ENCODE data around the gene BLID. TPM values are rescaled to one million over a fixed set of nuclear protein-coding genes. Genes with fewer than 3 reads are reported as not detected.

Gene BLID
- polyA plus RNA-seq, 4 donors: not detected

DNA sequence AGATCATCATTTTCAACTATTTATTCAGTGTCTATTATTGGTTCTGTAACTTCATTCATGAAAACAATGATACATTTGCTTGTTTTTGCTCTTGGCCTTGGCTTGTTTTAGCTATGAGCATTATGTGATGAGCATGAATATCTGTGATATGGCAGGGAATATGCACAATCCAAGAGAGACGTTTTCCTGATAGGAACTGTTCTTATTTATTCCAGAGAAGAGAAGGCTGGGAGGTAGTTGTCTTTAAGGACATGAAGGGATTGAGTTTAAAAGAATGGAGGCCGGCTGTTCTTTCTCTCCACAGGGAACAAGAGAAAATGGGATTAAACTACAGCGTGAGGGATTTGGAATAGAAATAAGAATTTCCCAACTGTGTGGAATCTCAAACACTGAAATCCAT, 30.3 kb downstream of the BLID start:
- DNase-seq (ENCODE audit: low read depth in 4 of 4, low spot score in 3 of 4): no peak

DNA sequence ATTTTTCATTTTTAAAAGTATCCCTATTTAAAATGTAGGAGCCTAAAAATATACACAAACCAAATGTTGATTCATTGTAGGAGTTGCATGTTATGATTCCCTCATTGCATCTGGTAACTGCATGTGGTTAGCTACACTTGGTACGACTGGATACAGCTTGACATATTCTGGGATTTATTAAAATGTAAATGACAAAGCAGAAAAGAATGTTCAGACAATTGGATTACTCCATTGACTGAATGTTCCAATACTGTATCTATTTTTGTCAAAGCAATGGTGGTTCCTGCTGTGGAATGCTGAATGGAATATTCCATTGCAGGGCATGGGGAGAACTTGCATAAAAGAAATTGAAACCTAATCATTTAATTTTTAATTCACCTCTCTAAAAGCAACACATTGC, 30.8 kb downstream of the BLID start:
- DNase-seq (ENCODE audit: low read depth in 4 of 4, low spot score in 3 of 4): no peak

- no peak for DNase-seq (ENCODE audit: low read depth in 4 of 4, low spot score in 3 of 4)
Observed at GRCh38 chr11:122082205-122082604, 33.8 kb downstream of the BLID start.

- DNase-seq (ENCODE audit: low read depth in 4 of 4, low spot score in 3 of 4): no peak
Observed at GRCh38 chr11:122081073-122081472, 34.9 kb downstream of the BLID start.

GRCh38 chr11:122077459-122077858, 38.6 kb downstream of the BLID start:
- no peak for DNase-seq (ENCODE audit: low read depth in 4 of 4, low spot score in 3 of 4)

DNA sequence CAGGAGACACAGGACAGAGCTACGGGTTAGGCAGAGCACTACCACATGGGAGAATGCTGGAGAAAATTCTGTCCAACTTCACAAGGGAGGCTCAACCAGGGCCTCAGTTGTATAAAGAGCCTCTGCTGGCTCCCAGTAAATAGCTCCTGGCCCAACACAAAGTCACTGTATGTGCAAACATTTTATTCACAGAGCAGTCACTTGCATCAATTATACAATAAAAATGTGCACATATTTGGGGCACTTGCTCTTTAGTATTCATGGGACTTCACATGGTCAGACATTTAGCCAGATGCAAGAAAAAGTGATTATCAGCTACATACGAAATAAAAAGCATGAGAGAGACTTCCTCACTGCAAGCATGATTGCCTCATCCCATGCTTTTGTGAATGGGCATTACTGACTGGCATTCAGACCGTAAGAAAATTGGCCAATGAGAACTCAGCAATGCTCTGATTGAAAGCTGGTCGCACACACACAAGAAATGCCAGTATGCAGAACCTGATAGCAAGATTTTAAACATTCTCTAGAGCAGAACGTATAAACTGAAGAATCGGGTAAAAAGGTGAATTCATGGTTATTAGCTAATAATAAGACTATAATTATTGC, 39.4 kb downstream of the BLID start:
- DNase-seq (ENCODE audit: low read depth in 4 of 4, low spot score in 3 of 4): no peak

DNA sequence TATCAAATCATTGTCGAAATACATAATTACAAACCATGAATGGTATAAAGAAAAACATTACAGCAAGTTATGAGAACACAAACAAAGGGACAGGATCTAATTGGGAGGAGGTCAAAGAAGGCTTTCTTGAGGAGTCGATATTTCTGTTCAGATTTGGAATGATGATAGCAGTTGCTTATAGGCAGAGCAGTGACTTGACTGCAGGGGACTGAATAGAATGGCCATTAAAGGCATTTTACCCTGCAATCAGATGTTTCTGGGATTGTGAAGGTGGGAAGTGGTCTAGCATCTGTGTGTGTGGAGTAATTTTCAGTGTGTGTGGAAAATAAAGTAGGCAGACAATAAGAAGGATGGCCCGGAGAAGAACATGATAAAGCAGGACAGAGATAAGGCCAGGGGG, 41.0 kb downstream of the BLID start:
- DNase-seq (ENCODE audit: low read depth in 4 of 4, low spot score in 3 of 4): no peak

DNA sequence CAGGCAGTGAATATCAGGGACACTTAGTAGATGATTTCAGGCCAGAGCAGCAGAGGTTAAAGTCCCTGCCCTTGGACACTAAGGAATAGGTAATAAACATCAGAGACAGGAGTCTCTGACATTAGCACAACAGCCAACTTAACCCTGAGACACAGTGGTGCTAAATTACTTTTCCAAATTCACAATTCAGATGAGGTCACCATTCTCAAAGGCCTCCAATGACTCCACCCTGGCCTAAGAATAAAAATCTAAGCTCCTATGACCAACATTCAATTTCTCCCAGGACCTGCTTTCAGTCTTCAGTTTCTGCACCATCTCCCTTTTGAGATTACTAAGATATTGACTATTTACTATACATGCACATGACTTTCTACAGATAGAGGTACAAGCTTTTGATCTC, 42.0 kb downstream of the BLID start:
- DNase-seq (ENCODE audit: low read depth in 4 of 4, low spot score in 3 of 4): no peak

GRCh38 chr11:122071709-122072202, 44.3 kb downstream of the BLID start:
- DNase-seq (ENCODE audit: low read depth in 4 of 4, low spot score in 3 of 4): no peak

GRCh38 chr11:122069707-122070360, 46.2 kb downstream of the BLID start:
- peak; percentile 60 to 72 (median 64) for DNase-seq (ENCODE audit: low read depth in 4 of 4, low spot score in 3 of 4)

DNA sequence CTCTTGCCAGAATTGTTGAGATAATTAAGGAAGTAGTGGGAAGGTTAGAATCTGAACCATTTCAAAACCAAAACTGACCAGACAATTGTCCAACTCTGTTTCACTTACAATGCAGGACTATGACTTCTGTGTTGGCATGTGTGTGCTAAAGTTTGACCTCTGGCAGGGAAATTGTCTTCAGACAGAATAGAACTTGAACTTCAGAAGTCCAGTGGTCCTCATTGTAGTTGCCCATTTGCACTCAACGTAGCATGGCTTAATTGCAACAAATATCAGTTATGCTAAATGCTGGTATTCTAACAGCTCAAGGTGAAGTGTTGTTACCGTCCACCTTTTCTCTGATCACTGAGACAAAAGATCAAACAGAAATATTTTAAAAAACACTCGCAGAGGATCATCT, 47.2 kb downstream of the BLID start:
- no peak for DNase-seq (ENCODE audit: low read depth in 4 of 4, low spot score in 3 of 4)

- no peak for DNase-seq (ENCODE audit: low read depth in 4 of 4, low spot score in 3 of 4)
Observed at GRCh38 chr11:122068141-122068540, 47.9 kb downstream of the BLID start.
